ENCODE measurements around the gene ALOX5.

Gene ALOX5

GRCh38 chr10:45372251-45372951, 1.6 kb upstream of the ALOX5 start:
- no peak for TF ChIP-seq CTCF (conservative IDR thresholded peaks at IDR 0.05)
- no peak overlapping the region for H3K27ac ChIP-seq

DNA sequence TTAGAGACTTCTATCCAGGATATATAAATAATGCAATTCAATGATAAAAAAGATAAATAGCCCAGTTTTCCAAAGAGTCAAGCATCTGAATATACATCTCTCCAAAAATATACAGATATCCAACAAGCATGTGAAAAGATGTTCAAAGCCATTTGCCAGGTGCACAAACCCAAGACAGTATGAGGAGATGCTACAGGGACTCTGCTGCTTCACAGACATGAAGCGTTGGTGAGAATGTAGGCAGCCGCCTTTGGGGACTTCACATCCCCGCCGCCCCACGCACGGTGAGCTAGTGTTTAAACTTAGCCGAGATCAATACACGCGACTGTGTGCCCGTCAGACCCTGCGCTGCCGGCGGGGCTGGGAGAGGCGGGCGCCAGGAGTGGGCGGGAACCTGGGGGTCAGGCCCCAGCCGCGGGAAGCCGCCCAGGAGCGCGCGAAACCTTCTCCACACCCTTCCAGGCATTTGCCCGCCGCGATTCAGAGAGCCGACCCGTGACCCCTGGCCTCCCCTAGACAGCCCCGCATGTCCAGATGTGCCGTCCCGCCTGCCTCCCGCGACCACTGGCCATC, 927 bp upstream of the ALOX5 start:
- no peak for TF ChIP-seq CTCF (conservative IDR thresholded peaks at IDR 0.05)
- H3K27ac ChIP-seq: peak overlapping the region; percentile 37; the same call in 1 of the 2 replicates

GRCh38 chr10:45374350-45375052, 485 bp downstream of the ALOX5 start:
- peak overlapping the region; percentile 53; the same call in 1 of the 2 replicates for H3K27ac ChIP-seq
- no peak for TF ChIP-seq CTCF (conservative IDR thresholded peaks at IDR 0.05)

- no peak for TF ChIP-seq CTCF (conservative IDR thresholded peaks at IDR 0.05)
- no peak overlapping the region for H3K27ac ChIP-seq
Observed at GRCh38 chr10:45375101-45375500, 1.1 kb downstream of the ALOX5 start.

- H3K27ac ChIP-seq: no peak overlapping the region
- TF ChIP-seq CTCF (conservative IDR thresholded peaks at IDR 0.05): no peak
Observed at GRCh38 chr10:45375716-45376231, 1.8 kb downstream of the ALOX5 start.

- H3K27ac ChIP-seq: no peak overlapping the region
- TF ChIP-seq CTCF (conservative IDR thresholded peaks at IDR 0.05): no peak
Observed at GRCh38 chr10:45376371-45376801, 2.4 kb downstream of the ALOX5 start.

DNA sequence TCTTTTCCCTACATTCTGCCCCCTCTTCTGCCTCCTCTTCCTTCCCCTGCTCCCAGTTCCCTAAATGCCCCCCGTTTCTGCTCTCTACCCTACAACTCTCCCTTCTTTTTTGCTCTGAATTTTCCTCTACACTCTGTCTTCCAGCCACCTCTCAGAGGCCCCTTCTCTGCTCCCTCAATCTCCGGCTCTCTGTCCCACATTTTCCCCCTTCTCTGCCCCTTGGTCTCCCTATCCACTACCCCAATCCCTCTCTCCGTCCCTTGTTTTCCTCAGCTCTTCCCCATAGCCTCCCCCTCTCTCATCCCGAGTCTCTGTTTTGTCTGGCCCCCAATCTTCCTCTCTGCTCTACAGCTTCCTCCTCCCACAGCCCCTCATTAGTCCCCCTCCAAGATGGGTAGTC, 3.3 kb downstream of the ALOX5 start:
- TF ChIP-seq CTCF (conservative IDR thresholded peaks at IDR 0.05): no peak
- no peak overlapping the region for H3K27ac ChIP-seq

All from VCaP (cell line).